ENCODE results near the gene LIPA. TPM values are rescaled to one million over a fixed set of nuclear protein-coding genes. Genes with fewer than 3 reads are reported as not detected.

LIPA gene
- total and polyA plus RNA-seq, 9 of the 15 experiments (the other 6 are each of a cell fraction or from before 2014, with no cell fraction given), result 0.07 to 0.40 (median 0.15) TPM; not detected in 1

GRCh38 chr10:89269433-89270152 is 18.0 kb upstream of the LIPA start:
- no peak for FAIRE-seq
- TF ChIP-seq ZNF232 (CRISPR knock-in tag; IDR thresholded peaks at IDR 0.05) (no peak), EP400 (IDR thresholded peaks at IDR 0.05) (no peak), GTF2E2 (tag; IDR thresholded peaks at IDR 0.05) (no peak), THAP7 (CRISPR knock-in tag; IDR thresholded peaks at IDR 0.05) (no peak), NR3C1 (CRISPR knock-in tag; IDR thresholded peaks at IDR 0.05) (no peak), RBM14 (IDR thresholded peaks at IDR 0.05; ENCODE audit: borderline replicate concordance, insufficient read depth, low read depth, low read length) (no peak), ELF4 (CRISPR knock-in tag; IDR thresholded peaks at IDR 0.05) (no peak), E2F8 (IDR thresholded peaks at IDR 0.05; ENCODE audit: low read depth, partially characterized antibody) (no peak), ZNF197 (CRISPR knock-in tag; IDR thresholded peaks at IDR 0.05; ENCODE audit: low read depth) (no peak), PHB2 (IDR thresholded peaks at IDR 0.05; ENCODE audit: low read depth) (no peak), MTA1 (IDR thresholded peaks at IDR 0.05; ENCODE audit: borderline replicate concordance) (no peak), HIVEP1 (CRISPR knock-in tag; IDR thresholded peaks at IDR 0.05) (no peak), KDM5B (IDR thresholded peaks at IDR 0.05; ENCODE audit: insufficient replicate concordance, low read depth, low read length) (no peak), U2AF2 (optimal IDR thresholded peaks at IDR 0.05; ENCODE audit: low read depth, low read length) (no peak), PHF20 (IDR thresholded peaks at IDR 0.05; ENCODE audit: partially characterized antibody) (no peak)
- TF ChIP-seq, protein P1, sequence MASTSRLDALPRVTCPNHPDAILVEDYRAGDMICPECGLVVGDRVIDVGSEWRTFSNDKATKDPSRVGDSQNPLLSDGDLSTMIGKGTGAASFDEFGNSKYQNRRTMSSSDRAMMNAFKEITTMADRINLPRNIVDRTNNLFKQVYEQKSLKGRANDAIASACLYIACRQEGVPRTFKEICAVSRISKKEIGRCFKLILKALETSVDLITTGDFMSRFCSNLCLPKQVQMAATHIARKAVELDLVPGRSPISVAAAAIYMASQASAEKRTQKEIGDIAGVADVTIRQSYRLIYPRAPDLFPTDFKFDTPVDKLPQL (IDR thresholded peaks at IDR 0.05; ENCODE audit: extremely low read depth, insufficient read length), result no peak
- TF ChIP-seq, protein P2, sequence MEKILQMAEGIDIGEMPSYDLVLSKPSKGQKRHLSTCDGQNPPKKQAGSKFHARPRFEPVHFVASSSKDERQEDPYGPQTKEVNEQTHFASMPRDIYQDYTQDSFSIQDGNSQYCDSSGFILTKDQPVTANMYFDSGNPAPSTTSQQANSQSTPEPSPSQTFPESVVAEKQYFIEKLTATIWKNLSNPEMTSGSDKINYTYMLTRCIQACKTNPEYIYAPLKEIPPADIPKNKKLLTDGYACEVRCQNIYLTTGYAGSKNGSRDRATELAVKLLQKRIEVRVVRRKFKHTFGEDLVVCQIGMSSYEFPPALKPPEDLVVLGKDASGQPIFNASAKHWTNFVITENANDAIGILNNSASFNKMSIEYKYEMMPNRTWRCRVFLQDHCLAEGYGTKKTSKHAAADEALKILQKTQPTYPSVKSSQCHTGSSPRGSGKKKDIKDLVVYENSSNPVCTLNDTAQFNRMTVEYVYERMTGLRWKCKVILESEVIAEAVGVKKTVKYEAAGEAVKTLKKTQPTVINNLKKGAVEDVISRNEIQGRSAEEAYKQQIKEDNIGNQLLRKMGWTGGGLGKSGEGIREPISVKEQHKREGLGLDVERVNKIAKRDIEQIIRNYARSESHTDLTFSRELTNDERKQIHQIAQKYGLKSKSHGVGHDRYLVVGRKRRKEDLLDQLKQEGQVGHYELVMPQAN (IDR thresholded peaks at IDR 0.05; ENCODE audit: borderline replicate concordance), result no peak

More at GRCh38 chr10:89269433-89270152, 18.0 kb upstream of the LIPA start:
- H3K27me3 ChIP-seq (ENCODE audit: control insufficient read depth in 2 of 2, insufficient read depth in 2 of 2, low read length in 2 of 2), result no peaks in the 10 kb centered on the region
- H3K36me3 ChIP-seq (ENCODE audit: control insufficient read depth, insufficient read depth, low read length), result no peaks in the 10 kb centered on the region
- BruUV-seq (replicated peaks), result no TSS peak
- no peak overlapping the region for H3K27ac ChIP-seq (ENCODE audit: extremely low read depth, low read depth, low read length)
- DNase-seq (ENCODE audit: extremely low read depth in 1 of 4, low spot score in 3 of 4), result no peak
- no peak for ATAC-seq
- no peaks in the 10 kb centered on the region for H3K9me1 ChIP-seq (ENCODE audit: control insufficient read depth, insufficient read depth, low read length)
- intact Hi-C loops (cut with micrococcal nuclease) (no loop called here), in situ Hi-C loops (cut with MboI) (no loop called here)
- no peak overlapping the region for H3K9ac ChIP-seq (ENCODE audit: insufficient read depth in 1 of 2, low read depth in 2 of 2, low read length in 2 of 2)
- H3K79me2 ChIP-seq (ENCODE audit: control insufficient read depth, insufficient read depth, low read length), result no peaks in the 10 kb centered on the region
- no peaks in the 10 kb centered on the region for H3K4me1 ChIP-seq (replicated peaks in 1 of 2; ENCODE audit: control insufficient read depth in 2 of 2, insufficient read depth in 2 of 2, low read length in 2 of 2)
- H4K20me1 ChIP-seq (replicated peaks; ENCODE audit: control insufficient read depth, insufficient read depth, low read length), result no peaks in the 10 kb centered on the region
- no peak overlapping the region for H3K4me2 ChIP-seq (ENCODE audit: insufficient read depth, low read length)
- no peaks in the 10 kb centered on the region for H3K9me3 ChIP-seq (replicated peaks; ENCODE audit: control insufficient read depth, insufficient read depth, low read depth, low read length)
- POLR2A ChIA-PET, result interaction anchor here (0.8 kb wide), 1 partner anchor 146 kb away, joined by 3 read pairs; no protein-coding TSS in a partner anchor
- WGBS (ENCODE audit: insufficient coverage, low coverage, missing lambda C conversion rate), result 2% methylated on average over 3 of the region's 3 CpGs
- no peak overlapping the region for H3K4me3 ChIP-seq
- CTCF ChIA-PET (ENCODE audit: low intra/inter-chr PET ratio), result no interaction called here
- no peak overlapping the region for H2AFZ ChIP-seq (ENCODE audit: low read depth, low read length)

All from K562 (cell line).